GM12865 (cell line): ENCODE measurements around the gene CRAMP1.

Source experiments
- DNase-seq: peaks from one replicate; pipeline ENCODE4 v3.0.0; 2010; ENCODE audit warnings: low read depth
- H3K4me3 ChIP-seq: 2 replicates; pipeline ENCODE4 v1.5.1; 2011; ENCODE audit warnings: mild to moderate bottlenecking, low read depth, low read length, control low read depth
- CTCF ChIP-seq: IDR thresholded peaks from 2 replicates; pipeline ENCODE4 v1.5.1; 2011; ENCODE audit warnings: low read length, control low read depth, low read depth, inconsistent platforms; ENCODE audit not compliant: insufficient read depth; ENCODE audit errors: missing control alignments

The CRAMP1 gene

GRCh38 chr16:1610899-1611632 lies 1.1 kb upstream of the CRAMP1 start:
- DNase-seq = peak; percentile 54
- H3K4me3 ChIP-seq = peak overlapping the region; percentile 71
- TF ChIP-seq CTCF = no peak

GRCh38 chr16:1613211-1613622 lies 1.1 kb downstream of the CRAMP1 start:
- DNase-seq = no peak
- TF ChIP-seq CTCF = no peak

GRCh38 chr16:1613728-1614455 lies 1.7 kb downstream of the CRAMP1 start:
- no peak for TF ChIP-seq CTCF
- DNase-seq = no peak
- peak overlapping the region; percentile 69 for H3K4me3 ChIP-seq

More at GRCh38 chr16:1613211-1613622, 1.1 kb downstream of the CRAMP1 start:
- peak overlapping the region; percentile 69 for H3K4me3 ChIP-seq

GRCh38 chr16:1614456-1615102 lies 2.4 kb downstream of the CRAMP1 start:
- DNase-seq = peak; percentile 42
- TF ChIP-seq CTCF = no peak

GRCh38 chr16:1615761-1616160 lies 3.6 kb downstream of the CRAMP1 start:
- no peak overlapping the region for H3K4me3 ChIP-seq
- TF ChIP-seq CTCF = no peak
- no peak for DNase-seq

More at GRCh38 chr16:1614456-1615102, 2.4 kb downstream of the CRAMP1 start:
- peak overlapping the region; percentile 58 for H3K4me3 ChIP-seq

- TF ChIP-seq CTCF = no peak
- DNase-seq = no peak
- no peak overlapping the region for H3K4me3 ChIP-seq
These were observed 7.8 kb downstream of the CRAMP1 start for GRCh38 chr16:1619976-1620375.
